IMR-90 (cell line): Measurements from ENCODE around the gene LRCH3.

Experiments used
- MAFK ChIP-seq: IDR thresholded peaks from 2 replicates; pipeline ENCODE4 v1.6.1; 2012; ENCODE audit warnings: low read depth, low read length, improper control_type of control experiment
- POLR2A ChIP-seq: IDR thresholded peaks from 2 replicates; pipeline ENCODE4 v1.6.1; 2012; ENCODE audit warnings: mild to moderate bottlenecking, low read depth, low read length

DNA sequence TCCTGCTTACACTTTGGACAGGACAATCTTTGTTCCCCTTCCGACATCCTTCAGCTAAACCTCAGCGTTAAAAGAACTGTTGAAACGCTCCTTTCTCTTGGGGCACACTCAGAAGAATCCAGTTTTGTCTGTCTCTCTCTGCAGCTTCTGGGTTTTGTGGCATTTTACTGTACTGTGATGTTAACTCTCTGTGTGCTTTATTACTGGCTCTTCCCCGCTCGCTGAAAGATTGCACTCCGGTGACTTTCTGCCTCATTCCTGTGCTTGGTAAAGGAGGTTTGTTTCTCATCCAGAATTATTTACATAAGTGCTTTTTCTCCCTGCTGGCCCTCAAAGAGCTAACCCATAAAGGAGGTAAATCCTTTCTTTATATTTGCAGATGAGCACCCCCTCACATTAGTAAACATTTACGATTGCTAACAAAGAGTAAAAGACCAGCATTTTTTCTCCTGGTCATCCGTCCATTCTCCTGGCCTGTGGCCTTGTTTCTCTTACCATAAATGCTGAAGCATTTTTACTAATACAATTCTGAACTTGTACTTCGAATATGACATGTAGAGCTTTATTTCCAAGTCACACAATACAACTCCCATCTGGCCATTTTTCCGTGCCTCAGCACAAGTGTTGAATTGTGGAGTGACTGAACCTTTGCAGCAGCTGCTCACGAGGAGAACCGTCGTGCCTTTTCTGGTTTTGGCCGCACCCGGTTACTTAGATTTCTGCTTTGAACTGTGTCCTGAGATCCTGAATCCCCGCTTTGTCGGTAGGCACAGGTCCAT lies 89.6 kb downstream of the LRCH3 start:
- no peak for TF ChIP-seq MAFK
- no peak for TF ChIP-seq POLR2A
